CD4-positive, alpha-beta T cell treated with Interleukin-17A for 1 hour (primary cell): Measurements from ENCODE around the gene ARHGAP6.
"Not testable (repeated sequence)": the region's sequence is repeated elsewhere in the genome, so short reads cannot be mapped to it uniquely, and the experiment has no call there.

Source experiments
- DNase-seq: peaks from one replicate; pipeline ENCODE4 v3.0.0-alpha.2; 2020

The ARHGAP6 gene

GRCh38 chrX:11509786-11510185 is 155.9 kb downstream of the ARHGAP6 start:
- no peak for DNase-seq

GRCh38 chrX:11504234-11504633 is 161.5 kb downstream of the ARHGAP6 start:
- DNase-seq = no peak

GRCh38 chrX:11499076-11500044 is 166.4 kb downstream of the ARHGAP6 start:
- DNase-seq = no peak

GRCh38 chrX:11491375-11491774 is 174.3 kb downstream of the ARHGAP6 start:
- DNase-seq = not testable (repeated sequence)

- no peak for DNase-seq
Observed at GRCh38 chrX:11484290-11484689, 181.4 kb downstream of the ARHGAP6 start.

GRCh38 chrX:11481035-11481434 is 184.7 kb downstream of the ARHGAP6 start:
- no peak for DNase-seq

- DNase-seq = no peak
Observed at GRCh38 chrX:11480626-11481025, 185.1 kb downstream of the ARHGAP6 start.

GRCh38 chrX:11478911-11479310 is 186.8 kb downstream of the ARHGAP6 start:
- DNase-seq = no peak

GRCh38 chrX:11478026-11478425 is 187.7 kb downstream of the ARHGAP6 start:
- no peak for DNase-seq

GRCh38 chrX:11474576-11474975 is 191.1 kb downstream of the ARHGAP6 start:
- no peak for DNase-seq

GRCh38 chrX:11474021-11474420 is 191.7 kb downstream of the ARHGAP6 start:
- no peak for DNase-seq

- no peak for DNase-seq
Observed at GRCh38 chrX:11472879-11473278, 192.8 kb downstream of the ARHGAP6 start.

- DNase-seq = no peak
Observed at GRCh38 chrX:11472381-11472780, 193.3 kb downstream of the ARHGAP6 start.

GRCh38 chrX:11470250-11470974 is 195.3 kb downstream of the ARHGAP6 start:
- no peak for DNase-seq

- DNase-seq = no peak
Observed at GRCh38 chrX:11465648-11466411, 199.9 kb downstream of the ARHGAP6 start.

GRCh38 chrX:11464836-11465463 is 200.8 kb downstream of the ARHGAP6 start:
- DNase-seq = no peak

GRCh38 chrX:11464380-11464779 is 201.3 kb downstream of the ARHGAP6 start:
- no peak for DNase-seq

GRCh38 chrX:11462648-11463047 is 203.1 kb downstream of the ARHGAP6 start:
- no peak for DNase-seq

- DNase-seq = no peak
Observed at GRCh38 chrX:11462136-11462535, 203.6 kb downstream of the ARHGAP6 start.

- no peak for DNase-seq
Observed at GRCh38 chrX:11461201-11462001, 204.3 kb downstream of the ARHGAP6 start.

GRCh38 chrX:11460347-11460746 is 205.4 kb downstream of the ARHGAP6 start:
- DNase-seq = no peak

- DNase-seq = no peak
Observed at GRCh38 chrX:11458170-11458569, 207.6 kb downstream of the ARHGAP6 start.
